RWPE2 (cell line): ENCODE data around the gene CTNND2.
A peak's percentile ranks its signal among the peaks of the same experiment; 100 is the strongest.

Experiments used
- ATAC-seq: fragments of 200-7000 bp; cut with Tn5 transposase; 3 replicates; pipeline ENCODE4 v1.9.1; 2021; ENCODE audit warnings: low read depth
- DNase-seq: peaks from one replicate; pipeline ENCODE4 v3.0.0-alpha.2; 2020; ENCODE audit warnings: low spot score
- H3K27ac ChIP-seq: fragments of 450-650 bp; 2 replicates; pipeline ENCODE4 v1.5.1; 2017; ENCODE audit warnings: mild to moderate bottlenecking; ENCODE audit not compliant: poor library complexity, severe bottlenecking
- H3K27me3 ChIP-seq: fragments of 250-450 bp; sonication (Bioruptor Pico); 2 replicates; pipeline ENCODE4 v1.5.1; 2021; ENCODE audit warnings: mild to moderate bottlenecking, moderate library complexity; ENCODE audit not compliant: insufficient read depth, poor library complexity, severe bottlenecking
- H3K36me3 ChIP-seq: fragments of 250-450 bp; sonication (Bioruptor Pico); 2 replicates; pipeline ENCODE4 v1.5.1; 2020; ENCODE audit warnings: low read depth, mild to moderate bottlenecking, moderate library complexity
- H3K4me1 ChIP-seq: fragments of 250-450 bp; sonication (Bioruptor Pico); 2 replicates; pipeline ENCODE4 v1.5.1; 2021; ENCODE audit warnings: mild to moderate bottlenecking, moderate library complexity; ENCODE audit not compliant: insufficient read depth, poor library complexity, severe bottlenecking
- H3K4me3 ChIP-seq: fragments of 250-450 bp; sonication (Bioruptor Pico); 2 replicates; pipeline ENCODE4 v1.5.1; 2021; ENCODE audit warnings: mild to moderate bottlenecking, moderate library complexity; ENCODE audit not compliant: severe bottlenecking
- H3K9me3 ChIP-seq: fragments of 250-450 bp; sonication (Bioruptor Pico); 2 replicates; pipeline ENCODE4 v1.5.1; 2021; ENCODE audit warnings: mild to moderate bottlenecking, moderate library complexity; ENCODE audit not compliant: severe bottlenecking
- CTCF ChIP-seq: fragments of 450-650 bp; IDR thresholded peaks from one replicate; pipeline ENCODE4 v1.5.1; 2017; ENCODE audit warnings: mild to moderate bottlenecking, moderate library complexity; ENCODE audit not compliant: poor library complexity, severe bottlenecking

The CTNND2 gene

GRCh38 chr5:11062397-11062796, 841.8 kb downstream of the CTNND2 start:
- no peaks in the 10 kb centered on the region for H3K9me3 ChIP-seq
- DNase-seq: no peak
- no peak overlapping the region for H3K27ac ChIP-seq
- peaks cover 27% of the 10 kb centered on the region for H3K27me3 ChIP-seq
- peak; percentile 21 for TF ChIP-seq CTCF
- no peaks in the 10 kb centered on the region for H3K36me3 ChIP-seq
- H3K4me1 ChIP-seq: no peaks in the 10 kb centered on the region
- no peak overlapping the region for H3K4me3 ChIP-seq
- ATAC-seq: peak; percentile 29; the same call in 1 of the 3 replicates

GRCh38 chr5:11056560-11056959, 847.7 kb downstream of the CTNND2 start:
- Histone ChIP-seq H3K27me3 (no peaks in the 10 kb centered on the region), H3K4me3 (no peak overlapping the region), H3K36me3 (no peaks in the 10 kb centered on the region), H3K27ac (no peak overlapping the region), H3K9me3 (no peaks in the 10 kb centered on the region), H3K4me1 (peaks cover 3% of the 10 kb centered on the region)
- TF ChIP-seq CTCF: no peak
- DNase-seq (no peak), ATAC-seq (no peak)

GRCh38 chr5:11054014-11054413, 850.2 kb downstream of the CTNND2 start:
- no peak for ATAC-seq
- Histone ChIP-seq H3K9me3 (no peaks in the 10 kb centered on the region), H3K27ac (no peak overlapping the region), H3K36me3 (no peaks in the 10 kb centered on the region), H3K27me3 (no peaks in the 10 kb centered on the region), H3K4me1 (peaks cover 18% of the 10 kb centered on the region), H3K4me3 (no peak overlapping the region)
- no peak for DNase-seq
- TF ChIP-seq CTCF: no peak

- Histone ChIP-seq H3K27ac (no peak overlapping the region), H3K9me3 (no peaks in the 10 kb centered on the region), H3K4me1 (peaks cover 18% of the 10 kb centered on the region), H3K36me3 (no peaks in the 10 kb centered on the region), H3K27me3 (no peaks in the 10 kb centered on the region), H3K4me3 (no peak overlapping the region)
- no peak for TF ChIP-seq CTCF
- DNase-seq: no peak
- no peak for ATAC-seq
Observed at GRCh38 chr5:11052871-11053270, 851.4 kb downstream of the CTNND2 start.

GRCh38 chr5:11050596-11051304, 853.5 kb downstream of the CTNND2 start:
- H3K9me3 ChIP-seq: no peaks in the 10 kb centered on the region
- DNase-seq (no peak), ATAC-seq (peak; percentile 82)
- no peak overlapping the region for H3K4me3 ChIP-seq
- peaks cover 18% of the 10 kb centered on the region for H3K4me1 ChIP-seq
- H3K27me3 ChIP-seq: no peaks in the 10 kb centered on the region
- no peaks in the 10 kb centered on the region for H3K36me3 ChIP-seq
- H3K27ac ChIP-seq: peak overlapping the region; percentile 44
- TF ChIP-seq CTCF: no peak
